HepG2 (cell line): ENCODE results near the gene EMP2. TPM values are rescaled to one million over a fixed set of nuclear protein-coding genes. Genes with fewer than 3 reads are reported as not detected.

ENCODE experiments used
- ARNT2 ChIP-seq: sonication (generic); formaldehyde crosslinking; IDR thresholded peaks from 2 replicates; pipeline ENCODE4 v1.8.0; 2022; ENCODE audit warnings: mild to moderate bottlenecking, low read depth, missing genetic modification reagents, moderate library complexity
- ARNTL ChIP-seq: sonication (generic); formaldehyde crosslinking; IDR thresholded peaks from 2 replicates; pipeline ENCODE4 v1.4.0; 2020; ENCODE audit warnings: mild to moderate bottlenecking, missing genetic modification reagents
- ATF5 ChIP-seq: sonication (generic); formaldehyde crosslinking; IDR thresholded peaks from 2 replicates; pipeline ENCODE4 v1.4.0; 2020; ENCODE audit warnings: mild to moderate bottlenecking, low read depth, missing genetic modification reagents
- ATRX ChIP-seq: sonication (generic); formaldehyde crosslinking; IDR thresholded peaks from 2 replicates; pipeline ENCODE4 v1.4.0; 2020; ENCODE audit warnings: missing genetic modification reagents, borderline replicate concordance
- FOXP1 ChIP-seq, 2 experiments: fragments of 450-650 bp in 1 of 2; IDR thresholded peaks; 2 replicates each; pipeline ENCODE4 v1.6.1; 2017 to 2018; ENCODE audit warnings: antibody characterized with exemption in 1 of 2
- HMGA1 ChIP-seq: sonication (generic); formaldehyde crosslinking; conservative IDR thresholded peaks from 2 replicates; pipeline ENCODE4 v1.4.0; 2020; ENCODE audit warnings: missing genetic modification reagents
- KDM2A ChIP-seq: sonication (generic); formaldehyde crosslinking; IDR thresholded peaks from 2 replicates; pipeline ENCODE4 v1.4.0; 2020; ENCODE audit warnings: low read depth, missing genetic modification reagents, borderline replicate concordance
- KMT2B ChIP-seq: IDR thresholded peaks from 2 replicates; pipeline ENCODE4 v1.6.1; 2016; ENCODE audit warnings: missing genetic modification reagents, missing compliant biosample characterization
- PHF8 ChIP-seq: sonication (generic); formaldehyde crosslinking; IDR thresholded peaks from 2 replicates; pipeline ENCODE4 v1.5.0; 2020; ENCODE audit warnings: missing genetic modification reagents
- SIN3B ChIP-seq: fragments of 150-350 bp; IDR thresholded peaks from 2 replicates; pipeline ENCODE4 v1.6.1; 2014; ENCODE audit warnings: low read length
- TFE3 ChIP-seq: IDR thresholded peaks from 2 replicates; pipeline ENCODE4 v1.6.1; 2016
- TGIF2 ChIP-seq: IDR thresholded peaks from 2 replicates; pipeline ENCODE4 v1.6.1; 2016; ENCODE audit warnings: control low read depth, missing compliant biosample characterization
- ZFP36L2 ChIP-seq: sonication (generic); formaldehyde crosslinking; IDR thresholded peaks from 2 replicates; pipeline ENCODE4 v1.4.0; 2020; ENCODE audit warnings: missing genetic modification reagents
- ZIK1 ChIP-seq: sonication (generic); formaldehyde crosslinking; IDR thresholded peaks from 2 replicates; pipeline ENCODE4 v1.5.0; 2020; ENCODE audit warnings: mild to moderate bottlenecking, low read depth, missing genetic modification reagents, borderline replicate concordance
- ZNF256 ChIP-seq: sonication (generic); formaldehyde crosslinking; conservative IDR thresholded peaks from 2 replicates; pipeline ENCODE4 v1.4.0; 2020; ENCODE audit warnings: missing genetic modification reagents
- ZNF382 ChIP-seq: sonication (generic); formaldehyde crosslinking; IDR thresholded peaks from 2 replicates; pipeline ENCODE4 v1.5.0; 2020; ENCODE audit warnings: missing genetic modification reagents, mild to moderate bottlenecking, borderline replicate concordance
- ZNF543 ChIP-seq: sonication (generic); formaldehyde crosslinking; IDR thresholded peaks from 2 replicates; pipeline ENCODE4 v1.4.0; 2020; ENCODE audit warnings: mild to moderate bottlenecking, missing genetic modification reagents
- ZNF619 ChIP-seq: sonication (generic); formaldehyde crosslinking; IDR thresholded peaks from 2 replicates; pipeline ENCODE4 v1.4.0; 2020; ENCODE audit warnings: mild to moderate bottlenecking, missing genetic modification reagents
- ZNF670 ChIP-seq: sonication (generic); formaldehyde crosslinking; IDR thresholded peaks from 2 replicates; pipeline ENCODE4 v1.8.0; 2022; ENCODE audit warnings: mild to moderate bottlenecking, missing genetic modification reagents, borderline replicate concordance
- ZNF691 ChIP-seq: sonication (generic); formaldehyde crosslinking; IDR thresholded peaks from 2 replicates; pipeline ENCODE4 v1.4.0; 2020; ENCODE audit warnings: missing genetic modification reagents, low read depth, mild to moderate bottlenecking, borderline replicate concordance
- ZNF761 ChIP-seq: sonication (generic); formaldehyde crosslinking; conservative IDR thresholded peaks from 2 replicates; pipeline ENCODE4 v1.4.0; 2020; ENCODE audit warnings: mild to moderate bottlenecking, missing genetic modification reagents
- ZNF790 ChIP-seq: sonication (generic); formaldehyde crosslinking; IDR thresholded peaks from 2 replicates; pipeline ENCODE4 v1.8.0; 2022; ENCODE audit warnings: missing genetic modification reagents, mild to moderate bottlenecking, borderline replicate concordance
- ZSCAN21 ChIP-seq: sonication (generic); formaldehyde crosslinking; IDR thresholded peaks from 2 replicates; pipeline ENCODE4 v1.8.0; 2022; ENCODE audit warnings: mild to moderate bottlenecking, missing genetic modification reagents, moderate library complexity, borderline replicate concordance
- polyA plus RNA-seq, 8 experiments: library from polyadenylated mRNA; depleted of rRNA in 3 of 8; stranded (reverse) in 7 of 8; unstranded in 1 of 8; fragments of >200 nt; fragmentation: Illumina TruSeq in 4 of 8; extraction: Trizol in 4 of 8; gene quantifications; 2 replicates each; pipeline versions ENCODE4 v1.2.1 to v1.2.3, GENCODE V29; 2011 to 2016; ENCODE audit warnings: low read depth in 4 of 8, missing spikeins in 1 of 8, mixed read lengths in 1 of 8; ENCODE audit not compliant: insufficient read depth in 1 of 8
- total RNA-seq, 5 experiments: library from RNA; depleted of rRNA; stranded (reverse); fragments of >200 nt; fragmentation: Illumina TruSeq; extraction: Trizol; gene quantifications; 2 replicates each; pipeline ENCODE4 v1.2.3, GENCODE V29; 2016; ENCODE audit warnings: low read depth in 1 of 5
- TF ChIP-seq, protein P1 (sequence below): IDR thresholded peaks from 2 replicates; pipeline ENCODE4 v1.6.1; 2018; ENCODE audit warnings: missing genetic modification reagents
- TF ChIP-seq, protein P2 (sequence below): sonication (generic); formaldehyde crosslinking; IDR thresholded peaks from 2 replicates; pipeline ENCODE4 v1.4.0; 2020; ENCODE audit warnings: missing genetic modification reagents, mild to moderate bottlenecking, borderline replicate concordance

Gene EMP2
- total and polyA plus RNA-seq, 2 of the 13 experiments (the other 11 are each of a cell fraction or from before 2014, with no cell fraction given) = 24.6 to 91.2 TPM

DNA sequence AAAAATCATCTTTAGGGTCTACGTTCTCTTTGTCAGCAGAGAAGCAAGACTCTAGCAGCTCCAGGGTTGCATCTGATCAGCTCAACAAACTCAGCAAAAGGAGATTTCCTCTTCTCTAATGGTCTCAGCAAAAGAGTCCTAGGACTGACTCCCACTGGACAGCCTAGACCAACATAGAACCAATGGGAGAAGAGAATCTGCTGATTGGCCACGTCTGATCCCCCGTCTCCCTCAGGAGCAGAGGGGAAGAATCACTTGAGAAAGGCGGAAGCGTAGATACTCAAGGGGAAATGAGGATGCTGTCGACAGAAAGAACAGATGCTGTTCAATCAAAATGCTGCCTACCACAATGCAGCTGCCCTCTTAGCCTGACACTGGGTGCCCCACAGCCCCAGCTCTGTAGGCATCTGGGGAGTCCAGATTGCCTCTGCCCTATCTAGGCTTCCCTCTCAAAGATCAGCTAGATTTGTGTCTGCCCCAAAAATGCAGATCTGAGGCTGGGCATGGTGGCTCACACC is 31.5 kb upstream of the EMP2 start (continued):
- no peak for TF ChIP-seq FOXP1 (IDR thresholded peaks at IDR 0.05)
- no peak for TF ChIP-seq FOXP1 (CRISPR knock-in tag; IDR thresholded peaks at IDR 0.05)
- 0 out of 2 replicates have a peak, but pooled peaks have one; percentile 17 for TF ChIP-seq ZNF670
- TF ChIP-seq ZNF382 (CRISPR knock-in tag) = no peak
- 0 out of 2 replicates have a peak, but pooled peaks have one; percentile 8 for TF ChIP-seq ZSCAN21 (CRISPR knock-in tag)
- no peak for TF ChIP-seq TFE3
- TF ChIP-seq KMT2B (CRISPR knock-in tag) = no peak
- no peak for TF ChIP-seq PHF8 (CRISPR knock-in tag)
- no peak; the same call in 1 of the 2 replicates for TF ChIP-seq ZNF619
- 0 out of 2 replicates have a peak, but pooled peaks have one; percentile 39 for TF ChIP-seq ARNTL (CRISPR knock-in tag)
- TF ChIP-seq ZNF256 (CRISPR knock-in tag) = no peak
- TF ChIP-seq ZNF761 = 0 out of 2 replicates have a peak, but pooled peaks have one; percentile 39
- no peak for TF ChIP-seq ZIK1 (CRISPR knock-in tag)
- TF ChIP-seq ZNF691 (CRISPR knock-in tag) = 0 out of 2 replicates have a peak, but pooled peaks have one; percentile 40
- no peak for TF ChIP-seq HMGA1 (CRISPR knock-in tag)
- no peak for TF ChIP-seq ZNF790 (CRISPR knock-in tag)
- TF ChIP-seq ZFP36L2 (CRISPR knock-in tag) = no peak
- TF ChIP-seq, protein P1, sequence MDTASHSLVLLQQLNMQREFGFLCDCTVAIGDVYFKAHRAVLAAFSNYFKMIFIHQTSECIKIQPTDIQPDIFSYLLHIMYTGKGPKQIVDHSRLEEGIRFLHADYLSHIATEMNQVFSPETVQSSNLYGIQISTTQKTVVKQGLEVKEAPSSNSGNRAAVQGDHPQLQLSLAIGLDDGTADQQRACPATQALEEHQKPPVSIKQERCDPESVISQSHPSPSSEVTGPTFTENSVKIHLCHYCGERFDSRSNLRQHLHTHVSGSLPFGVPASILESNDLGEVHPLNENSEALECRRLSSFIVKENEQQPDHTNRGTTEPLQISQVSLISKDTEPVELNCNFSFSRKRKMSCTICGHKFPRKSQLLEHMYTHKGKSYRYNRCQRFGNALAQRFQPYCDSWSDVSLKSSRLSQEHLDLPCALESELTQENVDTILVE = no peak
- TF ChIP-seq ATRX (CRISPR knock-in tag) = no peak
- 0 out of 2 replicates have a peak, but pooled peaks have one; percentile 29 for TF ChIP-seq ATF5 (CRISPR knock-in tag)
- TF ChIP-seq ZNF543 (CRISPR knock-in tag) = 0 out of 2 replicates have a peak, but pooled peaks have one; percentile 51
- TF ChIP-seq KDM2A = 0 out of 2 replicates have a peak, but pooled peaks have one; percentile 4
- TF ChIP-seq, protein P2, sequence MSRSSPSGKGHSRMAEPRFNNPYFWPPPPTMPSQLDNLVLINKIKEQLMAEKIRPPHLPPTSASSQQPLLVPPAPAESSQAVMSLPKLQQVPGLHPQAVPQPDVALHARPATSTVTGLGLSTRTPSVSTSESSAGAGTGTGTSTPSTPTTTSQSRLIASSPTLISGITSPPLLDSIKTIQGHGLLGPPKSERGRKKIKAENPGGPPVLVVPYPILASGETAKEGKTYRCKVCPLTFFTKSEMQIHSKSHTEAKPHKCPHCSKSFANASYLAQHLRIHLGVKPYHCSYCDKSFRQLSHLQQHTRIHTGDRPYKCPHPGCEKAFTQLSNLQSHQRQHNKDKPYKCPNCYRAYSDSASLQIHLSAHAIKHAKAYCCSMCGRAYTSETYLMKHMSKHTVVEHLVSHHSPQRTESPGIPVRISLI (CRISPR knock-in tag) = no peak
- TF ChIP-seq ARNT2 (CRISPR knock-in tag) = 0 out of 2 replicates have a peak, but pooled peaks have one; percentile 13
- no peak for TF ChIP-seq TGIF2 (CRISPR knock-in tag)
- TF ChIP-seq SIN3B = no peak
